H1 (cell line): Measurements from ENCODE around the gene MEF2A. TPM values are rescaled to one million over a fixed set of nuclear protein-coding genes. Genes with fewer than 3 reads are reported as not detected.

Experiments
- CTCF ChIA-PET: fragments of 300-600 bp; sonication (Branson Sonifier 250); formaldehyde crosslinking; loops from one replicate; lab custom pipeline; 2021; ENCODE audit not compliant: partially characterized antibody; lab: Charles Lee
- POLR2A ChIA-PET: fragments of 300-600 bp; sonication (Branson Sonifier 250); formaldehyde crosslinking; loops from one replicate; lab custom pipeline; 2021; ENCODE audit warnings: inconsistent platforms; ENCODE audit not compliant: partially characterized antibody; lab: Charles Lee
- DNase-seq, 2 experiments: peaks; one replicate each; pipeline versions ENCODE4 v3.0.0 to v3.0.0-alpha.2; 2010 to 2022; ENCODE audit warnings: low spot score in 2 of 2, low read depth in 1 of 2, mixed read lengths in 1 of 2
- FAIRE-seq: peaks from 2 replicates; lab custom pipeline; 2011; peaks lifted over from hg19 to GRCh38; lab: Jason Lieb, UNC
- H2AFZ ChIP-seq: 2 replicates; pipeline ENCODE4 v1.8.1; 2012; ENCODE audit warnings: low read length, inconsistent platforms
- H2AK5ac ChIP-seq: 2 replicates; pipeline ENCODE4 v1.6.1; 2013; ENCODE audit warnings: low read depth, low read length
- H2BK120ac ChIP-seq: replicated peaks from 2 replicates; pipeline ENCODE3; 2013; ENCODE audit warnings: low read depth, low read length, inconsistent platforms
- H2BK12ac ChIP-seq: 2 replicates; pipeline ENCODE4 v1.6.1; 2013; ENCODE audit warnings: low read depth, low read length
- H2BK15ac ChIP-seq: 2 replicates; pipeline ENCODE4 v1.6.1; 2013; ENCODE audit warnings: low read length
- H2BK20ac ChIP-seq: 2 replicates; pipeline ENCODE4 v1.6.1; 2013; ENCODE audit warnings: low read length
- H2BK5ac ChIP-seq: 2 replicates; pipeline ENCODE4 v1.6.1; 2013; ENCODE audit warnings: low read depth, low read length
- H3K14ac ChIP-seq: 2 replicates; pipeline ENCODE4 v1.6.1; 2013; ENCODE audit warnings: inconsistent platforms; ENCODE audit not compliant: insufficient read length
- H3K18ac ChIP-seq: 2 replicates; pipeline ENCODE4 v1.6.1; 2013; ENCODE audit warnings: low read length; ENCODE audit errors: extremely low read depth
- H3K23ac ChIP-seq: 2 replicates; pipeline ENCODE4 v1.6.1; 2013; ENCODE audit warnings: inconsistent platforms; ENCODE audit not compliant: insufficient read length
- H3K23me2 ChIP-seq: 2 replicates; pipeline ENCODE4 v1.6.1; 2013; ENCODE audit warnings: low read depth, low read length
- H3K27ac ChIP-seq: 2 replicates; pipeline ENCODE4 v1.6.1; 2011; ENCODE audit warnings: low read depth, low read length, inconsistent platforms
- H3K27me3 ChIP-seq, 4 experiments: replicated peaks in 1 of 4; 1 replicate in 1 of 4; 2 replicates in 3 of 4; pipeline versions ENCODE4 v1.6.1 to v1.8.1; 2011 to 2013; ENCODE audit warnings: low read length in 3 of 4, mild to moderate bottlenecking in 3 of 4, inconsistent platforms in 2 of 4, mixed read lengths in 2 of 4, moderate library complexity in 1 of 4; ENCODE audit not compliant: control insufficient read depth in 3 of 4, insufficient read depth in 3 of 4; ENCODE audit errors: extremely low read depth in 1 of 4
- H3K36me3 ChIP-seq, 4 experiments: 2 replicates each; pipeline versions ENCODE4 v1.6.1 to v1.8.1; 2011 to 2013; ENCODE audit warnings: mild to moderate bottlenecking in 4 of 4, low read length in 3 of 4, moderate library complexity in 2 of 4, control low read depth in 1 of 4, inconsistent platforms in 1 of 4; ENCODE audit not compliant: insufficient read depth in 4 of 4, control insufficient read depth in 2 of 4
- H3K4ac ChIP-seq: replicated peaks from 2 replicates; pipeline ENCODE3; 2013; ENCODE audit warnings: low read length, low read depth, mixed read lengths, inconsistent platforms; ENCODE audit not compliant: insufficient read length
- H3K4me1 ChIP-seq, 4 experiments: replicated peaks in 1 of 4; 1 replicate in 1 of 4; 2 replicates in 3 of 4; pipeline versions ENCODE4 v1.6.1 to v1.8.1; 2011 to 2013; ENCODE audit warnings: low read length in 3 of 4, inconsistent platforms in 2 of 4, mixed read lengths in 1 of 4; ENCODE audit not compliant: insufficient read depth in 4 of 4, control insufficient read depth in 3 of 4
- H3K4me2 ChIP-seq, 2 experiments: 2 replicates each; pipeline versions ENCODE4 v1.6.1 to v1.8.1; 2011 to 2013; ENCODE audit warnings: low read depth in 2 of 2, low read length in 2 of 2, control low read depth in 1 of 2, inconsistent platforms in 1 of 2, mild to moderate bottlenecking in 1 of 2; ENCODE audit not compliant: insufficient read depth in 1 of 2
- H3K4me3 ChIP-seq, 4 experiments: fragments of 200-600, 300-600 bp in 1 of 4; sonication (generic), shearing (Covaris generic), sonication (Bioruptor Twin) in 1 of 4; 2 replicates each; pipeline versions ENCODE4 v1.5.1 to v1.8.1; 2011 to 2016; ENCODE audit warnings: low read length in 4 of 4, low read depth in 3 of 4, control low read depth in 2 of 4, inconsistent platforms in 2 of 4, mild to moderate bottlenecking in 2 of 4, mixed read lengths in 1 of 4, moderate library complexity in 1 of 4; ENCODE audit not compliant: insufficient read depth in 2 of 4; ENCODE audit errors: extremely low read depth in 1 of 4
- H3K56ac ChIP-seq: replicated peaks from 2 replicates; pipeline ENCODE3; 2013; ENCODE audit warnings: low read depth, mild to moderate bottlenecking, mixed read lengths, low read length, inconsistent platforms; ENCODE audit not compliant: insufficient read length
- H3K79me1 ChIP-seq: 2 replicates; pipeline ENCODE4 v1.6.1; 2013; ENCODE audit warnings: low read depth, low read length, control low read depth
- H3K79me2 ChIP-seq, 2 experiments: 2 replicates each; pipeline versions ENCODE4 v1.6.1 to v1.8.1; 2012 to 2013; ENCODE audit warnings: low read length in 2 of 2, mild to moderate bottlenecking in 2 of 2, inconsistent platforms in 1 of 2; ENCODE audit not compliant: insufficient read depth in 2 of 2, control insufficient read depth in 1 of 2
- H3K9ac ChIP-seq, 4 experiments: replicated peaks in 1 of 4; 1 replicate in 1 of 4; 2 replicates in 3 of 4; pipeline versions ENCODE4 v1.6.1 to v1.8.1; 2011 to 2013; ENCODE audit warnings: low read depth in 3 of 4, low read length in 3 of 4, control low read depth in 2 of 4, mild to moderate bottlenecking in 2 of 4, moderate library complexity in 2 of 4, inconsistent platforms in 1 of 4; ENCODE audit errors: extremely low read depth in 1 of 4
- H3K9me3 ChIP-seq, 2 experiments: 2 replicates each; pipeline versions ENCODE4 v1.6.1 to v1.8.1; 2012 to 2013; ENCODE audit warnings: mild to moderate bottlenecking in 2 of 2, moderate library complexity in 2 of 2, control low read depth in 1 of 2, inconsistent platforms in 1 of 2, low read depth in 1 of 2, low read length in 1 of 2, mixed read lengths in 1 of 2; ENCODE audit not compliant: insufficient read depth in 2 of 2
- H4K20me1 ChIP-seq, 2 experiments: replicated peaks in 1 of 2; 2 replicates each; pipeline versions ENCODE3 to v1.8.1; 2011 to 2013; ENCODE audit warnings: inconsistent platforms in 2 of 2, low read length in 2 of 2, mild to moderate bottlenecking in 1 of 2; ENCODE audit not compliant: insufficient read depth in 2 of 2, control insufficient read depth in 1 of 2
- H4K5ac ChIP-seq: 2 replicates; pipeline ENCODE4 v1.6.1; 2013; ENCODE audit warnings: low read length, low read depth, mixed read lengths, inconsistent platforms; ENCODE audit not compliant: insufficient read length
- H4K8ac ChIP-seq: 2 replicates; pipeline ENCODE4 v1.8.0; 2013; ENCODE audit warnings: mild to moderate bottlenecking, moderate library complexity, low read length, inconsistent platforms; ENCODE audit not compliant: insufficient read depth; ENCODE audit errors: extremely low read depth
- H4K91ac ChIP-seq: replicated peaks from 2 replicates; pipeline ENCODE3; 2013; ENCODE audit warnings: low read length, mixed read lengths, inconsistent platforms; ENCODE audit not compliant: insufficient read length
- BACH1 ChIP-seq: IDR thresholded peaks from 2 replicates; pipeline ENCODE4 v1.6.1; 2012; ENCODE audit warnings: low read length, improper control_type of control experiment
- BRCA1 ChIP-seq: IDR thresholded peaks from 2 replicates; pipeline ENCODE4 v1.6.1; 2012; ENCODE audit warnings: low read depth, low read length, improper control_type of control experiment
- CBX5 ChIP-seq: fragments of 300-800, 300-1000 bp; sonication (generic); IDR thresholded peaks from 2 replicates; pipeline ENCODE4 v1.7.1; 2016; ENCODE audit warnings: antibody characterized with exemption, low read length, low read depth
- EZH2 ChIP-seq: fragments of 200-600 bp; sonication (generic); IDR thresholded peaks from 2 replicates; pipeline ENCODE4 v1.7.1; 2012; ENCODE audit warnings: low read depth, mild to moderate bottlenecking, moderate library complexity, low read length, inconsistent platforms; ENCODE audit not compliant: severe bottlenecking
- GTF2F1 ChIP-seq: IDR thresholded peaks from 2 replicates; pipeline ENCODE4 v1.6.1; 2012; ENCODE audit warnings: low read depth, low read length, improper control_type of control experiment, borderline replicate concordance
- KDM5A ChIP-seq: fragments of 200-600 bp; IDR thresholded peaks from 2 replicates; pipeline ENCODE4 v1.7.1; 2012; ENCODE audit warnings: mild to moderate bottlenecking, low read length, inconsistent platforms, mixed read lengths
- MAFK ChIP-seq: IDR thresholded peaks from 2 replicates; pipeline ENCODE4 v1.6.1; 2012; ENCODE audit warnings: low read depth, mild to moderate bottlenecking, improper control_type of control experiment, low read length
- PHF8 ChIP-seq: fragments of 200-600 bp; sonication (generic); conservative IDR thresholded peaks from 2 replicates; pipeline ENCODE4 v1.7.1; 2012; ENCODE audit warnings: low read depth, mild to moderate bottlenecking, inconsistent platforms, low read length, moderate library complexity
- RAD21 ChIP-seq, 2 experiments: IDR thresholded peaks in 1 of 2; conservative IDR thresholded peaks in 1 of 2; 2 replicates each; pipeline ENCODE4 v1.6.1; 2011; ENCODE audit warnings: low read depth in 2 of 2, low read length in 2 of 2, improper control_type of control experiment in 1 of 2, inconsistent platforms in 1 of 2, mild to moderate bottlenecking in 1 of 2, moderate library complexity in 1 of 2
- SIN3A ChIP-seq, 2 experiments: IDR thresholded peaks in 1 of 2; conservative IDR thresholded peaks in 1 of 2; 2 replicates each; pipeline ENCODE4 v1.6.1; 2011 to 2012; ENCODE audit warnings: low read length in 2 of 2, improper control_type of control experiment in 1 of 2, low read depth in 1 of 2, mild to moderate bottlenecking in 1 of 2
- SRF ChIP-seq: IDR thresholded peaks from 2 replicates; pipeline ENCODE4 v1.6.1; 2011; ENCODE audit warnings: mild to moderate bottlenecking, low read depth, low read length, moderate library complexity
- TEAD4 ChIP-seq: IDR thresholded peaks from 2 replicates; pipeline ENCODE4 v1.6.1; 2012; ENCODE audit warnings: low read depth, low read length, inconsistent platforms, mixed read lengths
- WGBS, 2 experiments: shearing (Covaris generic) in 1 of 2; methylation state at CpG; one replicate each; pipeline versions ENCODE4 v1.1.6 to v1.1.7; 2013 to 2015; ENCODE audit warnings: low lambda C conversion rate in 2 of 2, mixed read lengths in 2 of 2, inconsistent platforms in 1 of 2, low coverage in 1 of 2, missing lambda C conversion rate in 1 of 2; ENCODE audit not compliant: insufficient replicate concordance in 2 of 2, insufficient coverage in 1 of 2, insufficient read length in 1 of 2; ENCODE audit errors: extremely low coverage in 1 of 2, missing lambda C conversion rate in 1 of 2; 5-methylcytosine and 5-hydroxymethylcytosine counted together
- polyA plus RNA-seq, 7 experiments: library from polyadenylated mRNA; depleted of rRNA in 3 of 7; stranded (reverse) in 5 of 7; unstranded in 2 of 7; fragments of >200 nt in 5 of 7; fragments of 200-250 nt in 2 of 7; gene quantifications; 1 replicate in 5 of 7; 2 replicates in 1 of 7; 4 replicates in 1 of 7; pipeline versions ENCODE4 v1.2.1 to v1.2.3, GENCODE V29; 2011 to 2013; ENCODE audit warnings: missing spikeins in 2 of 7, mixed read lengths in 2 of 7
- total RNA-seq: library from RNA; stranded (reverse); fragmentation: NEBNext Ultra II Directional; extraction: Animal tissue kit (Norgen Biotek cat#: 25700); gene quantifications from 2 replicates; pipeline ENCODE4 v1.2.1, GENCODE V29; 2021

MEF2A gene
- total and polyA plus RNA-seq, 2 of the 8 experiments (the other 6 are each of a cell fraction or from before 2014, with no cell fraction given), result 15.6 to 22.5 TPM

GRCh38 chr15:99526176-99526575 lies 39.6 kb upstream of the MEF2A start:
- Histone ChIP-seq H3K4me1 (no peaks in the 10 kb centered on the region), H2BK15ac (no peak overlapping the region), H2BK5ac (no peak overlapping the region), H3K4me2 (no peak overlapping the region), H4K8ac (no peak overlapping the region), H2BK12ac (no peak overlapping the region), H3K27me3 (no peaks in the 10 kb centered on the region), H3K56ac (no peak overlapping the region), H3K79me2 (no peaks in the 10 kb centered on the region), H3K14ac (no peak overlapping the region), H3K18ac (no peak overlapping the region), H3K4me3 (no peak overlapping the region), H2AFZ (no peak overlapping the region), H3K4ac (no peak overlapping the region), H3K9me3 (no peaks in the 10 kb centered on the region), H3K36me3 (no peaks in the 10 kb centered on the region), H3K23me2 (no peaks in the 10 kb centered on the region), H3K27ac (no peak overlapping the region), H3K23ac (no peak overlapping the region), H3K79me1 (no peaks in the 10 kb centered on the region), H4K91ac (no peak overlapping the region), H2AK5ac (no peak overlapping the region), H4K20me1 (no peaks in the 10 kb centered on the region), H4K5ac (no peak overlapping the region), H2BK20ac (no peak overlapping the region), H3K9ac (no peak overlapping the region), H2BK120ac (no peak overlapping the region)
- no peak for DNase-seq
- FAIRE-seq, result no peak
- ChIA-PET CTCF (interaction anchor here (1.0 to 1.2 kb wide), 2 partner anchors 14 to 254 kb away, joined by 3 read pairs; no protein-coding TSS in a partner anchor), POLR2A (no interaction called here)
- WGBS, 2 experiments, result 60% methylated on average over 4 of the region's 4 CpGs; no CpG with 5 or more reads in 1 of the 2 experiments
- no peak for TF ChIP-seq TEAD4
- TF ChIP-seq MAFK, result no peak
- no peak for TF ChIP-seq GTF2F1
- TF ChIP-seq CBX5, result no peak
- no peak for TF ChIP-seq SRF
- no peak for TF ChIP-seq BACH1
- TF ChIP-seq SIN3A (conservative IDR thresholded peaks at IDR 0.05 in 1 of 2, IDR thresholded peaks at IDR 0.05 in 1 of 2; ENCODE audit: low read depth in 1 of 2, low read length in 2 of 2), result no peak
- no peak for TF ChIP-seq RAD21 (IDR thresholded peaks at IDR 0.05 in 1 of 2, conservative IDR thresholded peaks at IDR 0.05 in 1 of 2; ENCODE audit: low read depth in 2 of 2, low read length in 2 of 2)
- no peak for TF ChIP-seq EZH2
- no peak for TF ChIP-seq PHF8
- no peak for TF ChIP-seq BRCA1
- no peak for TF ChIP-seq KDM5A
